HG03159 (cell line): ENCODE measurements around the gene SRR.

Source experiments
- ATAC-seq: cut with Tn5 transposase; IDR thresholded peaks from one replicate; pipeline ENCODE4 v1.9.1; 2021; ENCODE audit warnings: mild to moderate bottlenecking, moderate library complexity; ENCODE audit not compliant: unreplicated experiment

Gene SRR

DNA sequence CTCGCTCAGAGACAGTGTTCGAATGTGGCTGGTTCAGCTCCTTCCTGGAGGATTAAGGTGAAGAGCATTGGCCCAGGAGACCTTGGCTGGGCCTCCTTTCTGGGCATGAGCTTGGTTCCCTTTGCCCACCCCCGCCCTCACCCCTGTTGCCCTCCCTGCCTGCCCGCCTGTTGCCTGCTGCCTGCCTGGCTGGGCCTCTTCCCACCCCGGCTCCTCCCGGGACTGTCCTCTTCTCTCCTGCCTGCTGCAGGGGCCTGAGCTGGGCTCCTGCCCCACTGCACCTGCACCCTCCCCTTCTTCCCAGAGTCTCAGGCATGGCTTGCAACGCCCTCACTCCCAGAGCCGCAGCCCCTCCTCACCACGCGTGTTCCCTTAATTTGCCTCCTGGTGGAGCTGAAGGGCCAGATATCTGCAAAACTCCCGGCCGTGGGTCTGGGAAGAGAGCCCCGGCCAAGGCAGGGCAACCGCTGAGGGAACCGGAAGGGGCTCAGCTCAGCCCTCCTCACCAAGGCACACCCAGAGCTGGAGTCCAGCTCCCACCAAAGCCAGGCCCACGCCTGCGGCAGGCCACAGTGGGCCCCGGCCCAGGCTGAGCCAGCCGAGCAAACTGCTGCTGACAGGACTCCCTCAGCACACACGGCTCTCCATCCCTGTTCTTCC is 65.9 kb downstream of the SRR start:
- ATAC-seq, result no peak

DNA sequence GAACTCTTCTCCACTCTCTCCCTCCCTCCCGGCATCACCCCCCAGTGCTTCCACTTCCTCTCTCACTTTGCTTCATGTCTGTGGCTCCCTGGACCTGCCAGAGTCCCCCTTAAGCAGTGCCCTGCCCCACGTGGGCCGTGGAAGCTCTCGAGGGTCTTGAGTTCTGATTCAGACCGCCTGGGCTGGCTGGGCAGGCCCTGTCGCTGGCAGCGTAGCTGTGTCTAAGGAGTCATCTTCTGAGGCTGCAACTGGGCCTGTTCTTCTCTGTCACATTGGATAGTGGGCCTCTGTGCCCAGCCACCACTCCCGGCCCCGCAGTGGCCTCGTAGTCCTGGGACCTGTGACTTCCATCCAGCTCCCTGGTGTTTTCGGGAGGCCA is 66.5 kb downstream of the SRR start:
- ATAC-seq, result no peak

DNA sequence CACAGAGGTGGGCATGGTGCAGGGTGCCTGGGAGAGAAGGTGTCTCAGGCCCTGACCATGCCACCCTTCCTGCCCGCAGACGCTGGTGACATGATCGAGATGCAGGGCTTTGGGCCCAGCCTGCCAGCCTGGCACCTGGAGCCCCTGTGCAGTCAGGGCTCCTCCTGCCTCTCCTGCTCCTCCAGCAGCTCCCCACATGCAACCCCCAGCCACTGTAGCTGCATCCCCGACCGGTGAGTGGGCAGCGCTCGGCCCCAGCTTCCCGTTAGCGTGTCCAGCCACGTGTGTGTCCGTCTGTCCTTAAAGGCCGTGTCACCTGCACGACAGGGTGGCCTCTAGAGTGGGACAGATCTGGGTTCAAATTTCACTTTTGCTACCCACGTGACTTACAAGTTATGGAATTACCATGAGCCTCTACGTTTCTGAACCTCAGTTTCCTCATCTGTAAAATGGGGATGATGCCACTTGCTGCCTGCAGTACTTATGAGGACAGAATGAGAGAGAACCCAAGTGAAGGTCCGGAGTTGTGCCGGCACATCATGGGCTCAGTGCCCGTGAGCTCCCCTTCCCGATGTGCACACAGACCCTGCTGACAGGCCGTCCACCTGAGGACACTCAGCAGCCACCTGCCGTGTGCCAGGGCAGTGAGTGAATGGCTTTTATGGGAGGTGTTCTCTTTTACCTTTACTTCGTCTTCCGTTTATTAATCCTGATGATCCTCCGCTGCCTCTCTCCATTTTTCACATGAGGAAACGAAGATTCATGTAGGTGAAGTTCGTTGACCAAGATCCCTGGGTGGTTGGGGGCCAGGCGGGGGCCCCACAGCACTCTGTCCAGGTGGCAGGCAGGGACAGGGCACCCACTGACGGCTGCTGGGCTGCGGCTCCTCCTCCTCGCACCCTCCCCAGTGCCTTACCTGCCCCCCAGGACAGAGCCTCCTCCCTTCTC is 67.7 kb downstream of the SRR start:
- no peak for ATAC-seq

- no peak for ATAC-seq
These were observed 68.4 kb downstream of the SRR start for GRCh38 chr17:2372180-2372579.

- no peak for ATAC-seq
These were observed 68.9 kb downstream of the SRR start for GRCh38 chr17:2372681-2373080.

DNA sequence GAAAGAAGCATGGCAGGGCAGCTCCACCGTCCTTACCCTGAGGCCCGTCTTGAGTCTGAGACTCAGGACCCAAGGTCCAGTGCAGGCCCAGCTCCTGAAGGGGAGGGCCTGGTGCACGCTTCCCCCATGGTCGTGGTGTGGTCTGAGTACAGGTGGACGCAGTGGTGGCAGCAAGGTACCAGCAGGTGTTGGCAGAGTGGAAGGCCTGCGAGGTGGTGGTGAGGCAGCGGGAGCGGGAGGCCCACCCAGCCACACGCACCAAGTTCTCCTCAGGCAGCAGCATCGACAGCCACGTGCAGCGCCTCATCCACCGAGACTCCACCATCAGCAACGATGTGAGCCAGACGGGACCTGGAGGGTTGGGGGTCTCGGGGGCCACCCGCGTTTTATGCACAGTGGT is 69.4 kb downstream of the SRR start:
- ATAC-seq, result no peak
